Stomach (tissue), 9 donors: Measurements from ENCODE around the gene MRPS23. TPM values are rescaled to one million over a fixed set of nuclear protein-coding genes. Genes with fewer than 3 reads are reported as not detected.

Experiments
- DNase-seq, 2 donors: peaks; one replicate each; pipeline versions ENCODE4 v3.0.0 to v3.0.0-alpha.2; 2013 to 2019
- H3K27ac ChIP-seq, 5 donors: fragments of 200-600 bp in 4 of 5; sonication (generic) in 4 of 5; one replicate each; pipeline ENCODE4 v1.5.1; 2013 to 2019; ENCODE audit warnings: mild to moderate bottlenecking in 1 of 5, moderate library complexity in 1 of 5
- H3K27me3 ChIP-seq, 3 donors: fragments of 200-600 bp; sonication (generic); one replicate each; pipeline ENCODE4 v1.5.1; 2017 to 2019; ENCODE audit warnings: mixed run types in 1 of 3
- H3K36me3 ChIP-seq, 4 donors: fragments of 200-600 bp; sonication (generic); 1 replicate in 3 of 4; 2 replicates in 1 of 4; pipeline ENCODE4 v1.5.1; 2016 to 2019
- H3K4me1 ChIP-seq, 4 donors: fragments of 200-600 bp; sonication (generic); one replicate each; pipeline ENCODE4 v1.5.1; 2016 to 2019
- H3K4me3 ChIP-seq, 4 donors: fragments of 200-600 bp; sonication (generic) in 3 of 4; one replicate each; pipeline ENCODE4 v1.5.1; 2016 to 2019; ENCODE audit warnings: mild to moderate bottlenecking in 1 of 4
- H3K9me3 ChIP-seq, 4 donors: fragments of 200-600 bp; sonication (generic); one replicate each; pipeline ENCODE4 v1.5.1; 2016 to 2019
- CTCF ChIP-seq, 7 experiments: fragments of 450-650 bp in 4 of 7; fragments of 200-600 bp in 3 of 7; sonication (generic) in 3 of 7; IDR thresholded peaks; one replicate each; pipeline ENCODE4 v1.5.1; 2016 to 2019; ENCODE audit warnings: antibody characterized with exemption in 7 of 7, control low read depth in 2 of 7, mild to moderate bottlenecking in 1 of 7
- EP300 ChIP-seq: sonication (generic); formaldehyde crosslinking; IDR thresholded peaks from one replicate; pipeline ENCODE4 v1.6.1; 2017; ENCODE audit warnings: antibody characterized with exemption
- POLR2A ChIP-seq, 4 donors: fragments of 450-650 bp; IDR thresholded peaks; one replicate each; pipeline ENCODE4 v1.6.1; 2016; ENCODE audit warnings: antibody characterized with exemption in 4 of 4, control low read depth in 2 of 4, mild to moderate bottlenecking in 1 of 4, moderate library complexity in 1 of 4
- POLR2AphosphoS5 ChIP-seq, 3 donors: sonication (generic); formaldehyde crosslinking; IDR thresholded peaks; one replicate each; pipeline ENCODE4 v1.6.1; 2016; ENCODE audit warnings: antibody characterized with exemption in 3 of 3
- WGBS, 5 donors: extraction: QIAGEN DNeasy Blood & Tissue Kit in 3 of 5; methylation state at CpG; one replicate each; pipeline versions ENCODE4 v1.1.5 to v1.1.7; 2013 to 2018; 5-methylcytosine and 5-hydroxymethylcytosine counted together
- intact Hi-C: fragments of 100-400 bp; cut with DNase I; formaldehyde crosslinking; loops from one replicate; pipeline ENCODE4 v1.15.1; 2023; ENCODE audit warnings: low total_unique reads
- polyA plus RNA-seq, 3 donors: library from polyadenylated mRNA; stranded (reverse); fragments of 200-250 nt; gene quantifications; one replicate each; pipeline ENCODE4 v1.2.3, GENCODE V29; 2013
- total RNA-seq, 5 donors: library from RNA; depleted of rRNA; stranded (reverse); fragments of >200 nt; gene quantifications; one replicate each; pipeline versions ENCODE4 v1.1.0 to v1.2.3, GENCODE V29; 2014 to 2016
- donor health status: healthy with polysubstance abuse.
- donor health status: Bipolar disorder and iron deficiency.
- donor health status: healthy.

The MRPS23 gene
- total and polyA plus RNA-seq, 8 donors = 12.6 to 43.3 (median 25.1) TPM; not detected in 1

GRCh38 chr17:57869617-57870282 is 19.9 kb upstream of the MRPS23 start:
- Histone ChIP-seq H3K4me3 (no peak overlapping the region), H3K9me3 (no peaks in the 10 kb centered on the region), H3K4me1 (peaks cover 38 to 62% (median 49%) of the 10 kb centered on the region in 4 donors), H3K27ac (peak overlapping the region in 4 of 5 donors; percentile 79 to 86 (median 85)), H3K36me3 (peaks cover 24 to 70% (median 59%) of the 10 kb centered on the region in 4 donors), H3K27me3 (no peaks in the 10 kb centered on the region)
- intact Hi-C loops = loop anchor here (10.0 kb wide), 1 partner anchor 215 kb away; the partner anchor contains the start of gene DYNLL2
- DNase-seq = no peak
- TF ChIP-seq POLR2AphosphoS5 (IDR thresholded peaks at IDR 0.05) (no peak), EP300 (no peak), CTCF (IDR thresholded peaks at IDR 0.05) (no peak), POLR2A (IDR thresholded peaks at IDR 0.05) (no peak)
- 86 to 92% (median 88%) methylated on average over 8 to 9 of the region's 9 CpGs for WGBS, 5 donors

GRCh38 chr17:57868910-57869616 is 19.2 kb upstream of the MRPS23 start:
- Histone ChIP-seq H3K4me3 (no peak overlapping the region), H3K27me3 (no peaks in the 10 kb centered on the region), H3K9me3 (no peaks in the 10 kb centered on the region), H3K36me3 (peaks cover 24 to 75% (median 64%) of the 10 kb centered on the region in 4 donors), H3K4me1 (peaks cover 31 to 55% (median 42%) of the 10 kb centered on the region in 4 donors), H3K27ac (peak overlapping the region; percentile 15 to 86 (median 84))
- intact Hi-C loops = loop anchor here (10.0 kb wide), 1 partner anchor 216 kb away; the partner anchor contains the start of gene DYNLL2
- WGBS, 5 donors = 77 to 88% (median 84%) methylated on average over 12 to 13 of the region's 13 CpGs
- no peak for TF ChIP-seq EP300
- no peak for TF ChIP-seq POLR2A (IDR thresholded peaks at IDR 0.05)
- no peak for TF ChIP-seq CTCF (IDR thresholded peaks at IDR 0.05)
- TF ChIP-seq POLR2AphosphoS5 (IDR thresholded peaks at IDR 0.05) = no peak
- no peak for DNase-seq

- DNase-seq = peak; percentile 43 to 84
- intact Hi-C loops = loop anchor here (10.0 kb wide), 1 partner anchor 217 kb away; the partner anchor contains the start of gene DYNLL2
- TF ChIP-seq CTCF (IDR thresholded peaks at IDR 0.05) (peak in 3 of 7 experiments; percentile 16 to 29 (median 21)), POLR2AphosphoS5 (IDR thresholded peaks at IDR 0.05) (peak in 1 of 3 donors; percentile 60), POLR2A (IDR thresholded peaks at IDR 0.05) (no peak), EP300 (no peak)
- Histone ChIP-seq H3K4me1 (peaks cover 23 to 48% (median 34%) of the 10 kb centered on the region in 4 donors), H3K4me3 (no peak overlapping the region), H3K9me3 (no peaks in the 10 kb centered on the region), H3K27ac (peak overlapping the region; percentile 52 to 86 (median 84)), H3K36me3 (peaks cover 22 to 69% (median 59%) of the 10 kb centered on the region in 4 donors), H3K27me3 (no peaks in the 10 kb centered on the region)
- 26 to 58% (median 37%) methylated on average over 21 to 23 of the region's 23 CpGs for WGBS, 5 donors
These were observed 18.4 kb upstream of the MRPS23 start for GRCh38 chr17:57868007-57868909.
